Measurements from ENCODE around the gene CHST10.

DNA sequence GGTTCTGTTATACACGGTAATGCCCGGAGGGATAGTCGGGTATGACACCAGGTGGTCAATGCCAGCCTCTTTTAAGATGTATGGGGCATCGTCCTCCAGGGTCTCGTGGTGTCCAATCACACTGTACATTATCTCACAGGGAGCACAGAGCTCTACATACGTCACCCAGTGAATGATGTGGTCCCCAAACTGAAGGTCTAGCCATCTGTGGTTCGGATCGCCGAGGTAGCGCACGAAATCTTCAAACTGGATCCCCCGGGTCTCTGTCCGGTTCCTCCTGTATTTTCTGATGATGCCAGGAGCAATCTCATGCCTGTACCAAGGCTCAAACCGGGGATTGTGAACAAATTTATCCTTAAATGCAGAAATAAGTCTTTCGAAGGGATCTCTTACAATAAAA, 24.1 kb downstream of the CHST10 start:
- TF ChIP-seq EP300 (IDR thresholded peaks at IDR 0.05) (no peak), POLR2A (IDR thresholded peaks at IDR 0.05) (no peak), POLR2AphosphoS5 (IDR thresholded peaks at IDR 0.05) (no peak)
- TF ChIP-seq, protein P1, sequence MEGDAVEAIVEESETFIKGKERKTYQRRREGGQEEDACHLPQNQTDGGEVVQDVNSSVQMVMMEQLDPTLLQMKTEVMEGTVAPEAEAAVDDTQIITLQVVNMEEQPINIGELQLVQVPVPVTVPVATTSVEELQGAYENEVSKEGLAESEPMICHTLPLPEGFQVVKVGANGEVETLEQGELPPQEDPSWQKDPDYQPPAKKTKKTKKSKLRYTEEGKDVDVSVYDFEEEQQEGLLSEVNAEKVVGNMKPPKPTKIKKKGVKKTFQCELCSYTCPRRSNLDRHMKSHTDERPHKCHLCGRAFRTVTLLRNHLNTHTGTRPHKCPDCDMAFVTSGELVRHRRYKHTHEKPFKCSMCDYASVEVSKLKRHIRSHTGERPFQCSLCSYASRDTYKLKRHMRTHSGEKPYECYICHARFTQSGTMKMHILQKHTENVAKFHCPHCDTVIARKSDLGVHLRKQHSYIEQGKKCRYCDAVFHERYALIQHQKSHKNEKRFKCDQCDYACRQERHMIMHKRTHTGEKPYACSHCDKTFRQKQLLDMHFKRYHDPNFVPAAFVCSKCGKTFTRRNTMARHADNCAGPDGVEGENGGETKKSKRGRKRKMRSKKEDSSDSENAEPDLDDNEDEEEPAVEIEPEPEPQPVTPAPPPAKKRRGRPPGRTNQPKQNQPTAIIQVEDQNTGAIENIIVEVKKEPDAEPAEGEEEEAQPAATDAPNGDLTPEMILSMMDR (IDR thresholded peaks at IDR 0.05): no peak
